KOPT-K1 (cell line): ENCODE results near the gene CLIP4.

Experiments
- H3K27ac ChIP-seq: fragments of 200-600 bp; sonication (generic); 2 replicates; pipeline ENCODE4 v1.5.1; 2016; ENCODE audit warnings: antibody characterized with exemption, mild to moderate bottlenecking, low read depth, low read length; ENCODE audit not compliant: poor library complexity, severe bottlenecking
- H3K36me3 ChIP-seq: fragments of 200-600 bp; sonication (generic); 2 replicates; pipeline ENCODE4 v1.5.1; 2017; ENCODE audit warnings: antibody characterized with exemption, mild to moderate bottlenecking, low read length, moderate library complexity; ENCODE audit not compliant: insufficient read depth
- H3K9me3 ChIP-seq: fragments of 200-600 bp; sonication (generic); 2 replicates; pipeline ENCODE4 v1.5.1; 2017; ENCODE audit warnings: antibody characterized with exemption, low read length, mild to moderate bottlenecking; ENCODE audit not compliant: insufficient read depth, poor library complexity, severe bottlenecking

The CLIP4 gene

GRCh38 chr2:29146197-29146596, 31.0 kb downstream of the CLIP4 start:
- H3K27ac ChIP-seq = no peak overlapping the region
- H3K36me3 ChIP-seq = peaks cover 57% of the 10 kb centered on the region
- H3K9me3 ChIP-seq = no peaks in the 10 kb centered on the region

DNA sequence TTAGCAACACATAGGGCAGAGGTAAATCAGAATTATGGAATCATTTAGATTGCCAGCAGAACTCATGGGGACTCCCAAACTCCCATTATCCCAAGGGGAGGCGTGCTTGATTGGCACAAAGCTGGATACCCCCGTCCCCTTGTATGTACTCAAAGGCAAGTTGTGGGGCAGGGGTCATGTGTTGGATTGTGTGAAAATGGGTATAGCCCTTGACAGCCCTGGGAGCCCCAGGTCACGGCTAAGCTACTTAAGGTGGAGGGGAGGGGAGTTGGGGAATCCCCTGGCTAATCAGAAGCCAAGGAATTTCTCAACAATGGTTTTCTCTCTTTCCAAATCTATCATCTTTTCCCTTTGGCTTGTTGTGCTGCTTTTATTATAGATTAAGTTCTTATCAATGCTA, 32.7 kb downstream of the CLIP4 start:
- peaks cover 71% of the 10 kb centered on the region for H3K36me3 ChIP-seq
- H3K9me3 ChIP-seq = no peaks in the 10 kb centered on the region
- no peak overlapping the region for H3K27ac ChIP-seq

DNA sequence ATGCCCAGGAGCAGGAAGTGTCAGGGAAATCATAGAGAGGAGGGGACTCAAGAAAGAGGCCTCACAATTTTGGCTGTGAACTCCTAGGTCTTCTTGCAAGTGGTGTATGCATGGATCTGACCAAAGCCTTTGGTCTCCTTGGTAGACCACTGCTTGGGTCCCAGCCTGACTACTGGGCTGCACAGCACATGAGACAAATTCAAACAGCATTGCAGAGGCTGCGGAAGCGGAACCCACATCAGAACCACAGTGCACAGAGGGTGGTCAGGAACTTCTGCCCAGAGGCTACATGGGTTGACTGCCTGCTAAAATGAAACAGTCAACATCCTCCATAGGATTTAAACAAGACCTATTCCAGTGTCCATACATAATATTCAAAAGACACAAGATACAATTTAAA, 39.4 kb downstream of the CLIP4 start:
- no peak overlapping the region for H3K27ac ChIP-seq
- H3K9me3 ChIP-seq = no peaks in the 10 kb centered on the region
- peaks cover 87% of the 10 kb centered on the region for H3K36me3 ChIP-seq

DNA sequence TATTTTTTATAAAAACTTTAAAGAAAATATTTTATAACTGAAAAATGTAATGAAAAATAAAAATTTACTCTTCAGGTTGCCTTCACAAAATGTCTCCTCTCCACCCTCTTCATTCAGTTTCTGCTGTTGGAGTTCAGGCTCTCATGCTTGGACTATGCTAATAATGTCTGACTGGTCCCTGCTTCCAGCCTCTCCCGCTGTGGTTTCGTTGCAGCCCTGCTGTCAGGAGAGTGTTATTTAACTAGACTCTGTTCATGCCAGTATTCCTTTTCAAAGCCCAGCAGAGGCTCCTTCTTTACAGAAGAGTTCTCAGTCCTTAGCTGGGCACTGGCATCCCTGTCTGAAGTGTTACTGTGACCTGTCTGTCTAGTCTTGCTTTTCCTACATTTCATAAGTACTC, 40.4 kb downstream of the CLIP4 start:
- H3K36me3 ChIP-seq = peaks cover 91% of the 10 kb centered on the region

GRCh38 chr2:29157131-29157530, 41.9 kb downstream of the CLIP4 start:
- H3K36me3 ChIP-seq = peaks cover 97% of the 10 kb centered on the region
- H3K9me3 ChIP-seq = no peaks in the 10 kb centered on the region
- no peak overlapping the region for H3K27ac ChIP-seq

More for the DNA sequence above, 40.4 kb downstream of the CLIP4 start:
- Histone ChIP-seq H3K27ac (no peak overlapping the region), H3K9me3 (no peaks in the 10 kb centered on the region)

GRCh38 chr2:29159125-29159524, 43.9 kb downstream of the CLIP4 start:
- Histone ChIP-seq H3K9me3 (no peaks in the 10 kb centered on the region), H3K36me3 (peaks cover 96% of the 10 kb centered on the region), H3K27ac (no peak overlapping the region)

- Histone ChIP-seq H3K27ac (no peak overlapping the region), H3K36me3 (peaks cover 96% of the 10 kb centered on the region), H3K9me3 (no peaks in the 10 kb centered on the region)
Observed at GRCh38 chr2:29160184-29160583, 45.0 kb downstream of the CLIP4 start.

- no peak overlapping the region for H3K27ac ChIP-seq
- H3K36me3 ChIP-seq = peaks cover 90% of the 10 kb centered on the region
- no peaks in the 10 kb centered on the region for H3K9me3 ChIP-seq
Observed at GRCh38 chr2:29162204-29162928, 47.2 kb downstream of the CLIP4 start.

- Histone ChIP-seq H3K27ac (no peak overlapping the region), H3K9me3 (no peaks in the 10 kb centered on the region), H3K36me3 (peaks cover 86% of the 10 kb centered on the region)
Observed at GRCh38 chr2:29164091-29164846, 49.1 kb downstream of the CLIP4 start.

GRCh38 chr2:29165362-29166241, 50.4 kb downstream of the CLIP4 start:
- H3K36me3 ChIP-seq = peaks cover 85% of the 10 kb centered on the region
- no peak overlapping the region for H3K27ac ChIP-seq

GRCh38 chr2:29166242-29167039, 51.2 kb downstream of the CLIP4 start:
- Histone ChIP-seq H3K36me3 (peaks cover 80% of the 10 kb centered on the region), H3K27ac (no peak overlapping the region)

More at GRCh38 chr2:29165362-29166241, 50.4 kb downstream of the CLIP4 start:
- no peaks in the 10 kb centered on the region for H3K9me3 ChIP-seq

GRCh38 chr2:29174937-29175336, 59.7 kb downstream of the CLIP4 start:
- H3K27ac ChIP-seq = no peak overlapping the region

More at GRCh38 chr2:29166242-29167039, 51.2 kb downstream of the CLIP4 start:
- no peaks in the 10 kb centered on the region for H3K9me3 ChIP-seq

DNA sequence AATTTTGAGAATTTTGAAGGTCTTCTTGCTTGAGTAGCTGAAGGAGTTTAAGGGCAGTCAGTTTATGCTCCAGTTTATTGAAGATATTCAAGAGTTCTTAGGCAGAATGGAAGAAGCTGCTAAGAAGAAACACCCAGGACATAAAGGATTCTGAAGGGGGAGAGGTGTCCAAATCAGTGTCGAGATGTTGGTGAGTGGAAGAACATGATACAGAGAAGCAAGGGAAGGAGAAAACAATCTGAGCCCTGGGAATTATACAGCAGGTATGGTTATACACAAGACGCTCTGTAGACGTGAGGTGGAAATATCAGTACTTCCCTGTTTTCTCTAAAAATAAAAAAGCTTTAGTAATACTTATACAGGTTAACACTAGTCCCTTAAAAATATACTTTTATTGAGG, 60.1 kb downstream of the CLIP4 start:
- peaks cover 52% of the 10 kb centered on the region for H3K36me3 ChIP-seq
- no peak overlapping the region for H3K27ac ChIP-seq

More at GRCh38 chr2:29174937-29175336, 59.7 kb downstream of the CLIP4 start:
- Histone ChIP-seq H3K9me3 (no peaks in the 10 kb centered on the region), H3K36me3 (peaks cover 55% of the 10 kb centered on the region)

GRCh38 chr2:29182334-29182733, 67.1 kb downstream of the CLIP4 start:
- Histone ChIP-seq H3K27ac (no peak overlapping the region), H3K9me3 (peaks cover 12% of the 10 kb centered on the region), H3K36me3 (peaks cover 57% of the 10 kb centered on the region)

More for the DNA sequence above, 60.1 kb downstream of the CLIP4 start:
- no peaks in the 10 kb centered on the region for H3K9me3 ChIP-seq
